ENCODE measurements around the gene UBASH3A.

Gene UBASH3A

DNA sequence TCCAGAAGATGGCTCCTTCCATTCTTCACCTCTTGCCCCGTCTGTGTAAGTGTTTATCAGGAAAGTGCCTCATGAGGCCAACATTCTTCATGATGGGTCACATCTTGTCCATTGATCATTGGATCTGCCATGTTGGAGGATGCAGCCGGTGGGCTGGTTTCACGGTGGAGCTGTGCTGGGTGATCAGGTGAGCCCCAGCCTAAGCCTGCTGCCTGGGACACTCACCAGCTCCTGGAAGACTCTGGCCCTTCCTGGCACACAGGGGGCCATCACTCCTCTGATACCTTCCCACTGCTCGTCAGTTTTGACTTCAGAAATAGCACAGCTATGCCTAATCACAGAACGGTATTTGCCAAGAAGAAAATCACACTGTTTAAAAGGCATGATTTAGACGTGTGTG is 38.3 kb downstream of the UBASH3A start:
- no peak overlapping the region for H3K4me3 ChIP-seq (ENCODE audit: low read depth, low read length)
- TF ChIP-seq CTCF (IDR thresholded peaks at IDR 0.05; ENCODE audit: low read depth, low read length) = no peak

- H3K4me3 ChIP-seq (ENCODE audit: low read depth, low read length) = no peak overlapping the region
- TF ChIP-seq CTCF (IDR thresholded peaks at IDR 0.05; ENCODE audit: low read depth, low read length) = no peak
Observed at GRCh38 chr21:42443181-42443785, 39.6 kb downstream of the UBASH3A start.

DNA sequence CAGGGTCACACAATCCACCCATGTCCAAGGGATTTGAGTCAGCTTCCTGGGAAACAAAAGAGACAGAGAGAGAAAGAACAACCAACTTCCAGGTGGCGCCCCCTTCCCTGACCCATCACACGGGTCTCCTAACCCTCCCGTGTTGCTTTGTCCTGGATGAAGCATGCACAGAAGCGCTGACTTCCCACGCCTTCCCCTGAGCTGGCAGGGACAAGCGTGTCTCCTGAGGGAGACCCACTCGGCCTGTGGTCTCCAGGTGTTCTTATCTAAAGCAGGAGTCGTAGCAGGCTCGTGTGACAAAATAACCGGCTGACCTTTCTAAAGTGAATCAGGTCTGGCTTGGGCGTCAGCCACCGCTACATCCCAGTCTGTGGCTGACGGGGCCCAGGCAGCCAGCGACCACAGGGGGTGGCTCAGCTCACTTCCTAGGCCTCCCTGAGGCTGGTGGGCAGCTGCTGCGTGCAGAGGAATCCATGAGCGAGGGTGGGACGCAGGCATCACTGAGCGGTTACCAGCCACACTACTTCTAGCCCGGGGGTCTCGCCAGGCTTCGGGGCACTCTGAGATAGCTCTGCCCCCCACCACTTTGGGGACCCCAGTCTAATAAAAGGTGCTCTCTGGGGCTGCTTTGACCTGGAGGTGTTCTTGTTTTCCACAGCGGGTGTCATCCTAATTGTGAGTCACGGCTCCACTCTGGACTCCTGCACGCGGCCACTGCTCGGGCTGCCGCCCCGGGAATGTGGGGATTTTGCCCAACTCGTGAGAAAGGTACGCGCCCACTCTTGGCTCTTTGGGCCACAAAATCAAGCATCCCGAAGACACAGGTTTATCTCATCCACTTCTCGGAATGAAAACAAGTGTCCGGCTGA is 40.4 kb downstream of the UBASH3A start:
- H3K4me3 ChIP-seq (ENCODE audit: low read depth, low read length) = no peak overlapping the region
- TF ChIP-seq CTCF (IDR thresholded peaks at IDR 0.05; ENCODE audit: low read depth, low read length) = no peak

- H3K4me3 ChIP-seq (ENCODE audit: low read depth, low read length) = no peak overlapping the region
- no peak for TF ChIP-seq CTCF (IDR thresholded peaks at IDR 0.05; ENCODE audit: low read depth, low read length)
Observed at GRCh38 chr21:42444745-42445059, 41.0 kb downstream of the UBASH3A start.

GRCh38 chr21:42445311-42445710 is 41.6 kb downstream of the UBASH3A start:
- TF ChIP-seq CTCF (IDR thresholded peaks at IDR 0.05; ENCODE audit: low read depth, low read length) = no peak
- H3K4me3 ChIP-seq (ENCODE audit: low read depth, low read length) = no peak overlapping the region

DNA sequence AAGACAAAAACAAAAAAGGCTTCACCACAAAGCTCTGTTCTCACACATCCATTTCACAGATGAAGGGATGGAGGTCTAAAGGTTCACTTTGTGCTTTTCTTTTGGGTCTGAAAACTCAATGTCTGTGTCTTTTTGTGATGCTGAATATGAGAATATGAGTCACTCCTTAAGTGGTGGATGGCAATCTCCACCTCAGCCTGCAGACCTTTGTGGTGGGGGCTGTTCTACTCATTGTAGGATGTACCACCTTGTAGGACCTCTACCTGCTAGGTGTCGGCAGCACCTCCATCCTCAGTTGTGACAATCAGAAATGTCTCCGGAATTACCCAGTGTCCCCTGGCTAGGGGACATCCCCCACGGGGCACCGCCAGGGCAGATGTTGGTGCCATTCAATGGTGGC is 42.8 kb downstream of the UBASH3A start:
- no peak overlapping the region for H3K4me3 ChIP-seq (ENCODE audit: low read depth, low read length)
- TF ChIP-seq CTCF (IDR thresholded peaks at IDR 0.05; ENCODE audit: low read depth, low read length) = no peak

GRCh38 chr21:42447182-42447581 is 43.5 kb downstream of the UBASH3A start:
- no peak overlapping the region for H3K4me3 ChIP-seq (ENCODE audit: low read depth, low read length)
- TF ChIP-seq CTCF (IDR thresholded peaks at IDR 0.05; ENCODE audit: low read depth, low read length) = no peak
